Measurements from ENCODE around the gene DDX10. TPM values are rescaled to one million over a fixed set of nuclear protein-coding genes. Genes with fewer than 3 reads are reported as not detected.

Gene DDX10
- polyA plus RNA-seq, 1 donor (not counting 4 experiments of a cell fraction or from before 2014, with no cell fraction given), result 32.3 TPM

GRCh38 chr11:108796551-108796950, 131.7 kb downstream of the DDX10 start:
- H3K27me3 ChIP-seq (ENCODE audit: control insufficient read depth, extremely low read depth, insufficient read depth, low read length), result no peaks in the 10 kb centered on the region
- no peak overlapping the region for H3K9ac ChIP-seq (ENCODE audit: control insufficient read depth, extremely low read depth, insufficient read depth, low read length)
- DNase-seq (ENCODE audit: low read depth, low spot score) (no peak), FAIRE-seq (no peak)
- peaks cover 10% of the 10 kb centered on the region for H3K79me2 ChIP-seq (ENCODE audit: control insufficient read depth, insufficient read depth, low read length)
- H3K27ac ChIP-seq (ENCODE audit: control insufficient read depth, insufficient read depth, low read length), result no peak overlapping the region
- no peak overlapping the region for H3K4me3 ChIP-seq (ENCODE audit: control insufficient read depth in 2 of 3, extremely low read depth in 1 of 3, insufficient read depth in 2 of 3, low read depth in 1 of 3, low read length in 3 of 3)
- H3K9me3 ChIP-seq (ENCODE audit: control insufficient read depth, low read depth, low read length), result no peaks in the 10 kb centered on the region
- H3K9me1 ChIP-seq (ENCODE audit: control insufficient read depth, extremely low read depth, insufficient read depth, low read length), result no peaks in the 10 kb centered on the region
- dilution Hi-C loops (cut with MboI; ENCODE audit: extremely low pct_ligation_motif_present, low sequenced_read_pairs), result no loop called here
- H2AFZ ChIP-seq (ENCODE audit: control insufficient read depth, low read length), result no peak overlapping the region
- no peaks in the 10 kb centered on the region for H3K4me1 ChIP-seq (ENCODE audit: control insufficient read depth, extremely low read depth, insufficient read depth, low read length)
- no peaks in the 10 kb centered on the region for H3K36me3 ChIP-seq (ENCODE audit: control insufficient read depth in 2 of 2, extremely low read depth in 1 of 2, insufficient read depth in 2 of 2, low read length in 2 of 2)
- no peak overlapping the region for H3K4me2 ChIP-seq (ENCODE audit: control insufficient read depth, extremely low read depth, insufficient read depth, low read depth, low read length)
- H4K20me1 ChIP-seq (ENCODE audit: control insufficient read depth, extremely low read depth, insufficient read depth, low read length), result no peaks in the 10 kb centered on the region
- no peak for TF ChIP-seq EZH2 (IDR thresholded peaks at IDR 0.05; ENCODE audit: low read length)
- TF ChIP-seq, protein P1, sequence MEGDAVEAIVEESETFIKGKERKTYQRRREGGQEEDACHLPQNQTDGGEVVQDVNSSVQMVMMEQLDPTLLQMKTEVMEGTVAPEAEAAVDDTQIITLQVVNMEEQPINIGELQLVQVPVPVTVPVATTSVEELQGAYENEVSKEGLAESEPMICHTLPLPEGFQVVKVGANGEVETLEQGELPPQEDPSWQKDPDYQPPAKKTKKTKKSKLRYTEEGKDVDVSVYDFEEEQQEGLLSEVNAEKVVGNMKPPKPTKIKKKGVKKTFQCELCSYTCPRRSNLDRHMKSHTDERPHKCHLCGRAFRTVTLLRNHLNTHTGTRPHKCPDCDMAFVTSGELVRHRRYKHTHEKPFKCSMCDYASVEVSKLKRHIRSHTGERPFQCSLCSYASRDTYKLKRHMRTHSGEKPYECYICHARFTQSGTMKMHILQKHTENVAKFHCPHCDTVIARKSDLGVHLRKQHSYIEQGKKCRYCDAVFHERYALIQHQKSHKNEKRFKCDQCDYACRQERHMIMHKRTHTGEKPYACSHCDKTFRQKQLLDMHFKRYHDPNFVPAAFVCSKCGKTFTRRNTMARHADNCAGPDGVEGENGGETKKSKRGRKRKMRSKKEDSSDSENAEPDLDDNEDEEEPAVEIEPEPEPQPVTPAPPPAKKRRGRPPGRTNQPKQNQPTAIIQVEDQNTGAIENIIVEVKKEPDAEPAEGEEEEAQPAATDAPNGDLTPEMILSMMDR (optimal IDR thresholded peaks at IDR 0.05 in 1 of 3, IDR thresholded peaks at IDR 0.05 in 1 of 3, conservative IDR thresholded peaks at IDR 0.05 in 1 of 3; ENCODE audit: extremely low read depth in 1 of 3, insufficient read depth in 2 of 3, low read length in 3 of 3), result no peak

DNA sequence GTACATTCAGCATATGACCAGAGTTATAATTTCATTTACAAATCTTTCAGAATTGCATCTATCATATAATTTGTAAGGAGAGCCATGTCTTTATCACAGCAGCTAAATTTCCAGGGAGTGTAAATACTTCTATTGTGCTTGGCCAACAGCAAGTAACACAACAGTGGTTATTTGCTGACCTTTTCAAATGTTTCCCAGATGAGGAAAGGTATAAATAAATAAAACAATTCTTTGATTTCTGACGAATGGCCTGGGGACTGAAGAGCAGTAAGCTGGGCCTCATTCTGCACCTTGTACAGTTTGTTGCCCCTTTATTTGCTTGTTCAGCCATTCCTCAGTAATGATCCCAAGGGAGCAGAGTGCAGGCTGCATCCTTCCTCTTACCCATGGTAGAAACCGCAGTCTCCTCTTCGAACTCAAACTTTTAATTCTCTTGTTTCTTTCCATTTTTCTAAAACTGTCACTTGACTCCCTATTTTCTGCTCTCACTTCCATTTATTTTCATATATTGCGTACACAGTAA, 132.8 kb downstream of the DDX10 start:
- no peak for TF ChIP-seq EZH2 (IDR thresholded peaks at IDR 0.05; ENCODE audit: low read length)
- TF ChIP-seq, protein P1 (optimal IDR thresholded peaks at IDR 0.05 in 1 of 3, IDR thresholded peaks at IDR 0.05 in 1 of 3, conservative IDR thresholded peaks at IDR 0.05 in 1 of 3; ENCODE audit: extremely low read depth in 1 of 3, insufficient read depth in 2 of 3, low read length in 3 of 3), result no peak
- dilution Hi-C loops (cut with MboI; ENCODE audit: extremely low pct_ligation_motif_present, low sequenced_read_pairs), result no loop called here
- Histone ChIP-seq H3K4me1 (ENCODE audit: control insufficient read depth, extremely low read depth, insufficient read depth, low read length) (no peaks in the 10 kb centered on the region), H3K4me3 (ENCODE audit: control insufficient read depth in 2 of 3, extremely low read depth in 1 of 3, insufficient read depth in 2 of 3, low read depth in 1 of 3, low read length in 3 of 3) (no peak overlapping the region), H3K79me2 (ENCODE audit: control insufficient read depth, insufficient read depth, low read length) (peaks cover 10% of the 10 kb centered on the region), H3K4me2 (ENCODE audit: control insufficient read depth, extremely low read depth, insufficient read depth, low read depth, low read length) (no peak overlapping the region), H3K9me3 (ENCODE audit: control insufficient read depth, low read depth, low read length) (no peaks in the 10 kb centered on the region), H3K9me1 (ENCODE audit: control insufficient read depth, extremely low read depth, insufficient read depth, low read length) (no peaks in the 10 kb centered on the region), H3K9ac (ENCODE audit: control insufficient read depth, extremely low read depth, insufficient read depth, low read length) (no peak overlapping the region), H4K20me1 (ENCODE audit: control insufficient read depth, extremely low read depth, insufficient read depth, low read length) (no peaks in the 10 kb centered on the region), H2AFZ (ENCODE audit: control insufficient read depth, low read length) (no peak overlapping the region), H3K27ac (ENCODE audit: control insufficient read depth, insufficient read depth, low read length) (no peak overlapping the region), H3K36me3 (ENCODE audit: control insufficient read depth in 2 of 2, extremely low read depth in 1 of 2, insufficient read depth in 2 of 2, low read length in 2 of 2) (no peaks in the 10 kb centered on the region), H3K27me3 (ENCODE audit: control insufficient read depth, extremely low read depth, insufficient read depth, low read length) (no peaks in the 10 kb centered on the region)
- no peak for FAIRE-seq
- no peak for DNase-seq (ENCODE audit: low read depth, low spot score)
